Fibroblast of villous mesenchyme (primary cell): ENCODE data around the gene ITPRID1. TPM values are rescaled to one million over a fixed set of nuclear protein-coding genes. Genes with fewer than 3 reads are reported as not detected.

Source experiments
- DNase-seq: peaks from one replicate; pipeline ENCODE4 v3.0.0-alpha.2; 2010; ENCODE audit warnings: low read depth
- H3K4me3 ChIP-seq: 2 replicates; pipeline ENCODE4 v1.5.1; 2011; ENCODE audit warnings: low read depth, mild to moderate bottlenecking, low read length
- total RNA-seq: library from RNA; depleted of rRNA; stranded (reverse); fragments of >200 nt; gene quantifications from 2 replicates; pipeline ENCODE4 v1.2.3, GENCODE V29; 2012
- TF ChIP-seq, protein P1 (sequence below): IDR thresholded peaks from 2 replicates; pipeline ENCODE4 v1.5.1; 2012; ENCODE audit warnings: low read depth, mild to moderate bottlenecking, low read length; ENCODE audit not compliant: insufficient read depth

Gene ITPRID1
- total RNA-seq, 1 donor, result not detected

DNA sequence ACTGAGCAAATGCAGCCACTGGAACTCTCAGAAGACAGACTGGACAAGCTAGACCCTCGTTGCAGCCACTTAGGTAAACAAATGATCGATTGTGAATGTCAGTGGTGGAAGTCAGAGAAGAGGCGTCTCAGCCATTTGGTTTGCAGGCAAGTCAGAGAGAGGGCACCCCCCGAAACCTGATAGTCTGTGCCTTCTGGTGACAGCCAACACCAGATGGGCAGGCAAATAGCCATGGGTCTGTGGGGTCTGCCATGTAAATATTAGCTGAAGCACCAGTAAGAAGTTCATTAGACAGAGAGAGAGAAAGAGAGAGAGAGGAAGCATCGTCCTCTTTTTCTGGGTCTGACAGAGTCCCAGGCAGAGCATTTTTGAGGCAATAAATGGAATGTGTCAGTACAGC lies 178.6 kb downstream of the ITPRID1 start:
- TF ChIP-seq, protein P1, sequence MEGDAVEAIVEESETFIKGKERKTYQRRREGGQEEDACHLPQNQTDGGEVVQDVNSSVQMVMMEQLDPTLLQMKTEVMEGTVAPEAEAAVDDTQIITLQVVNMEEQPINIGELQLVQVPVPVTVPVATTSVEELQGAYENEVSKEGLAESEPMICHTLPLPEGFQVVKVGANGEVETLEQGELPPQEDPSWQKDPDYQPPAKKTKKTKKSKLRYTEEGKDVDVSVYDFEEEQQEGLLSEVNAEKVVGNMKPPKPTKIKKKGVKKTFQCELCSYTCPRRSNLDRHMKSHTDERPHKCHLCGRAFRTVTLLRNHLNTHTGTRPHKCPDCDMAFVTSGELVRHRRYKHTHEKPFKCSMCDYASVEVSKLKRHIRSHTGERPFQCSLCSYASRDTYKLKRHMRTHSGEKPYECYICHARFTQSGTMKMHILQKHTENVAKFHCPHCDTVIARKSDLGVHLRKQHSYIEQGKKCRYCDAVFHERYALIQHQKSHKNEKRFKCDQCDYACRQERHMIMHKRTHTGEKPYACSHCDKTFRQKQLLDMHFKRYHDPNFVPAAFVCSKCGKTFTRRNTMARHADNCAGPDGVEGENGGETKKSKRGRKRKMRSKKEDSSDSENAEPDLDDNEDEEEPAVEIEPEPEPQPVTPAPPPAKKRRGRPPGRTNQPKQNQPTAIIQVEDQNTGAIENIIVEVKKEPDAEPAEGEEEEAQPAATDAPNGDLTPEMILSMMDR, result no peak
- no peak for DNase-seq

GRCh38 chr7:31692871-31693270 lies 179.0 kb downstream of the ITPRID1 start:
- TF ChIP-seq, protein P1, result no peak
- DNase-seq, result no peak
- H3K4me3 ChIP-seq, result no peak overlapping the region

More for the DNA sequence above, 178.6 kb downstream of the ITPRID1 start:
- H3K4me3 ChIP-seq, result no peak overlapping the region

GRCh38 chr7:31695859-31696614 lies 182.1 kb downstream of the ITPRID1 start:
- H3K4me3 ChIP-seq, result no peak overlapping the region
- DNase-seq, result no peak
- TF ChIP-seq, protein P1, result no peak

DNA sequence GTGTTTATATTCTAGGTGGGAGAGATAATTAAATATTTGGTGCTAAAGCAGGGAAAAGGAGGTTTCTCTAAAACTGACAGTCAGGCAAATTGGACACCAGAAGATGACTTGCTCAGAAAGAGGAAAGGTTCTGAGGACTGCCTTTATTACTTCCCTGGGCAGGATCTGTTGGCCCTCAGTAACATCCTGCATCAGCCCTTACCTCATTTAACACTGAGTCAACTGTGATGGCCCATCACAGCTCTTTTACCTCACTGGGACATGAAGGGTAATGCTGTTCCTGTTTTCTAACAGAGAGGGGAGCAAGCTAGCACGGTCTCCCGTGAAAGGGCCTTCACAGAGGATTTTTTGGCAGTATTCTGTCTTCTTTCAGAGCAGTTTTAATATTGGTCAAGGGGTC lies 185.2 kb downstream of the ITPRID1 start:
- DNase-seq, result no peak
- H3K4me3 ChIP-seq, result no peak overlapping the region
- TF ChIP-seq, protein P1, result no peak

- TF ChIP-seq, protein P1, result no peak
- no peak overlapping the region for H3K4me3 ChIP-seq
- DNase-seq, result no peak
Observed at GRCh38 chr7:31702354-31702753, 188.5 kb downstream of the ITPRID1 start.

GRCh38 chr7:31705377-31705776 lies 191.5 kb downstream of the ITPRID1 start:
- TF ChIP-seq, protein P1, result no peak
- DNase-seq, result no peak
- no peak overlapping the region for H3K4me3 ChIP-seq

GRCh38 chr7:31707089-31707488 lies 193.2 kb downstream of the ITPRID1 start:
- no peak for DNase-seq
- TF ChIP-seq, protein P1, result no peak
- H3K4me3 ChIP-seq, result no peak overlapping the region
